Activated naive CD8-positive, alpha-beta T cell treated with anti-CD3 and anti-CD28 coated beads, Interleukin-2, amount 10 ng/mL, durations not matched to agents 7 days and 5 days (primary cell): ENCODE data around the gene CTLA4. TPM values are rescaled to one million over a fixed set of nuclear protein-coding genes. Genes with fewer than 3 reads are reported as not detected.

ENCODE experiments used
- ATAC-seq: fragments of 150-1000 bp; cut with Tn5 transposase; one replicate; pipeline ENCODE4 v1.10.0; 2021; ENCODE audit warnings: low read depth, moderate library complexity
- POLR2A ChIA-PET: fragments of 350-600 bp; sonication (Branson Sonifier 250); formaldehyde crosslinking; loops from one replicate; lab custom pipeline; 2021; ENCODE audit warnings: antibody characterized with exemption; lab: Charles Lee
- DNase-seq: peaks from one replicate; pipeline ENCODE4 v3.0.0; 2021
- H3K27ac Mint-ChIP-seq: one replicate; pipeline ENCODE4 v1.8.0; 2022; ENCODE audit warnings: mild to moderate bottlenecking, mixed read lengths
- H3K27me3 Mint-ChIP-seq: one replicate; pipeline ENCODE4 v1.8.0; 2022; ENCODE audit warnings: mild to moderate bottlenecking, moderate library complexity, mixed read lengths
- H3K36me3 Mint-ChIP-seq: one replicate; pipeline ENCODE4 v1.8.0; 2021; ENCODE audit warnings: mild to moderate bottlenecking, mixed read lengths
- H3K4me1 Mint-ChIP-seq: one replicate; pipeline ENCODE4 v1.8.0; 2021; ENCODE audit warnings: mixed read lengths
- H3K4me3 Mint-ChIP-seq: one replicate; pipeline ENCODE4 v1.8.0; 2022; ENCODE audit warnings: mild to moderate bottlenecking, moderate library complexity, mixed read lengths
- H3K9me3 Mint-ChIP-seq: one replicate; pipeline ENCODE4 v1.8.0; 2021; ENCODE audit warnings: mixed read lengths
- total RNA-seq, 2 experiments: library from RNA; stranded (reverse); gene quantifications; one replicate each; pipeline ENCODE4 v1.2.3, GENCODE V29; 2021

Gene CTLA4
- total RNA-seq, 2 experiments from 2014 or later = 7.3 to 7.6 TPM

GRCh38 chr2:203840655-203841205 lies 26.8 kb upstream of the CTLA4 start:
- Mint-ChIP-seq H3K9me3 (no peaks in the 10 kb centered on the region), H3K27me3 (no peaks in the 10 kb centered on the region), H3K4me3 (no peak overlapping the region), H3K36me3 (no peaks in the 10 kb centered on the region), H3K4me1 (peaks cover 13% of the 10 kb centered on the region), H3K27ac (peak overlapping the region; percentile 14)
- ATAC-seq (no peak), DNase-seq (no peak)
- POLR2A ChIA-PET = no interaction called here

- ATAC-seq = no peak
- Mint-ChIP-seq H3K27me3 (no peaks in the 10 kb centered on the region), H3K9me3 (no peaks in the 10 kb centered on the region), H3K36me3 (no peaks in the 10 kb centered on the region), H3K4me1 (peaks cover 13% of the 10 kb centered on the region), H3K4me3 (no peak overlapping the region), H3K27ac (no peak overlapping the region)
- POLR2A ChIA-PET = no interaction called here
- no peak for DNase-seq
Measured at GRCh38 chr2:203841654-203842053, 25.9 kb upstream of the CTLA4 start.

GRCh38 chr2:203842373-203842772 lies 25.2 kb upstream of the CTLA4 start:
- H3K36me3 Mint-ChIP-seq = no peaks in the 10 kb centered on the region
- POLR2A ChIA-PET = no interaction called here
- no peaks in the 10 kb centered on the region for H3K27me3 Mint-ChIP-seq
- DNase-seq (no peak), ATAC-seq (no peak)
- no peak overlapping the region for H3K27ac Mint-ChIP-seq
- H3K4me1 Mint-ChIP-seq = peaks cover 13% of the 10 kb centered on the region
- H3K9me3 Mint-ChIP-seq = no peaks in the 10 kb centered on the region
- no peak overlapping the region for H3K4me3 Mint-ChIP-seq

GRCh38 chr2:203846490-203847105 lies 21.0 kb upstream of the CTLA4 start:
- H3K27me3 Mint-ChIP-seq = no peaks in the 10 kb centered on the region
- ATAC-seq (no peak), DNase-seq (no peak)
- H3K27ac Mint-ChIP-seq = no peak overlapping the region
- H3K36me3 Mint-ChIP-seq = no peaks in the 10 kb centered on the region
- no peak overlapping the region for H3K4me3 Mint-ChIP-seq
- POLR2A ChIA-PET = no interaction called here
- no peaks in the 10 kb centered on the region for H3K4me1 Mint-ChIP-seq
- peaks cover 6% of the 10 kb centered on the region for H3K9me3 Mint-ChIP-seq

GRCh38 chr2:203849010-203849409 lies 18.6 kb upstream of the CTLA4 start:
- Mint-ChIP-seq H3K4me1 (peaks cover 8% of the 10 kb centered on the region), H3K9me3 (peaks cover 6% of the 10 kb centered on the region), H3K36me3 (no peaks in the 10 kb centered on the region), H3K27ac (no peak overlapping the region), H3K4me3 (no peak overlapping the region), H3K27me3 (no peaks in the 10 kb centered on the region)
- ATAC-seq (no peak), DNase-seq (no peak)
- POLR2A ChIA-PET = no interaction called here

- POLR2A ChIA-PET = interaction anchor here (2.2 kb wide), 1 partner anchor 15 kb away, joined by 9 read pairs; the partner anchor contains the start of gene CTLA4
Measured at GRCh38 chr2:203852760-203853159, 14.8 kb upstream of the CTLA4 start.

GRCh38 chr2:203853271-203853670 lies 14.3 kb upstream of the CTLA4 start:
- POLR2A ChIA-PET = interaction anchor here (2.2 kb wide), 1 partner anchor 15 kb away, joined by 9 read pairs; the partner anchor contains the start of gene CTLA4
- Mint-ChIP-seq H3K27ac (peak overlapping the region; percentile 47), H3K27me3 (no peaks in the 10 kb centered on the region), H3K4me1 (peaks cover 13% of the 10 kb centered on the region), H3K9me3 (peaks cover 6% of the 10 kb centered on the region), H3K4me3 (peak overlapping the region; percentile 66), H3K36me3 (no peaks in the 10 kb centered on the region)
- DNase-seq (no peak), ATAC-seq (no peak)

More at GRCh38 chr2:203852760-203853159, 14.8 kb upstream of the CTLA4 start:
- peaks cover 6% of the 10 kb centered on the region for H3K9me3 Mint-ChIP-seq
- no peak for ATAC-seq
- no peaks in the 10 kb centered on the region for H3K36me3 Mint-ChIP-seq
- DNase-seq = no peak
- peaks cover 10% of the 10 kb centered on the region for H3K4me1 Mint-ChIP-seq
- H3K27me3 Mint-ChIP-seq = no peaks in the 10 kb centered on the region
- peak overlapping the region; percentile 70 for H3K27ac Mint-ChIP-seq
- H3K4me3 Mint-ChIP-seq = peak overlapping the region; percentile 7

- no peaks in the 10 kb centered on the region for H3K27me3 Mint-ChIP-seq
- no peaks in the 10 kb centered on the region for H3K36me3 Mint-ChIP-seq
- no peak overlapping the region for H3K27ac Mint-ChIP-seq
- DNase-seq (no peak), ATAC-seq (no peak)
- peak overlapping the region; percentile 5 for H3K4me3 Mint-ChIP-seq
- peaks cover 6% of the 10 kb centered on the region for H3K9me3 Mint-ChIP-seq
- POLR2A ChIA-PET = interaction anchor here (2.2 kb wide), 1 partner anchor 14 kb away, joined by 9 read pairs; the partner anchor contains the start of gene CTLA4
- H3K4me1 Mint-ChIP-seq = peaks cover 16% of the 10 kb centered on the region
Measured at GRCh38 chr2:203853722-203854121, 13.8 kb upstream of the CTLA4 start.

- H3K27me3 Mint-ChIP-seq = no peaks in the 10 kb centered on the region
Measured at GRCh38 chr2:203855274-203855673, 12.3 kb upstream of the CTLA4 start.

GRCh38 chr2:203857656-203858055 lies 9.9 kb upstream of the CTLA4 start:
- H3K36me3 Mint-ChIP-seq = no peaks in the 10 kb centered on the region
- POLR2A ChIA-PET = interaction anchor here (1.1 to 2.1 kb wide), 2 partner anchors 10 to 14 kb away, joined by 3 to 11 read pairs; partner anchors contain the start of gene CTLA4
- DNase-seq (no peak), ATAC-seq (no peak)
- no peak overlapping the region for H3K27ac Mint-ChIP-seq
- no peaks in the 10 kb centered on the region for H3K27me3 Mint-ChIP-seq
- H3K9me3 Mint-ChIP-seq = peaks cover 1% of the 10 kb centered on the region
- H3K4me3 Mint-ChIP-seq = no peak overlapping the region
- peaks cover 38% of the 10 kb centered on the region for H3K4me1 Mint-ChIP-seq

More at GRCh38 chr2:203855274-203855673, 12.3 kb upstream of the CTLA4 start:
- POLR2A ChIA-PET = no interaction called here
- no peaks in the 10 kb centered on the region for H3K9me3 Mint-ChIP-seq
- no peak for DNase-seq
- no peak overlapping the region for H3K4me3 Mint-ChIP-seq
- H3K27ac Mint-ChIP-seq = no peak overlapping the region
- no peaks in the 10 kb centered on the region for H3K36me3 Mint-ChIP-seq
- no peak for ATAC-seq
- peaks cover 27% of the 10 kb centered on the region for H3K4me1 Mint-ChIP-seq

GRCh38 chr2:203858176-203858575 lies 9.4 kb upstream of the CTLA4 start:
- no peak overlapping the region for H3K4me3 Mint-ChIP-seq
- no peaks in the 10 kb centered on the region for H3K36me3 Mint-ChIP-seq
- H3K4me1 Mint-ChIP-seq = peaks cover 35% of the 10 kb centered on the region
- no peaks in the 10 kb centered on the region for H3K27me3 Mint-ChIP-seq
- POLR2A ChIA-PET = interaction anchor here (1.1 to 2.1 kb wide), 2 partner anchors 10 to 13 kb away, joined by 3 to 11 read pairs; partner anchors contain the start of gene CTLA4
- DNase-seq (no peak), ATAC-seq (peak; percentile 38)
- no peak overlapping the region for H3K27ac Mint-ChIP-seq
- H3K9me3 Mint-ChIP-seq = peaks cover 2% of the 10 kb centered on the region

- DNase-seq (no peak), ATAC-seq (no peak)
- Mint-ChIP-seq H3K4me3 (no peak overlapping the region), H3K4me1 (peaks cover 31% of the 10 kb centered on the region), H3K9me3 (peaks cover 3% of the 10 kb centered on the region), H3K27me3 (no peaks in the 10 kb centered on the region), H3K36me3 (peaks cover 5% of the 10 kb centered on the region), H3K27ac (peak overlapping the region; percentile 54)
- POLR2A ChIA-PET = interaction anchor here (1.8 kb wide), 1 partner anchor 10 kb away, joined by 7 read pairs; no protein-coding TSS in a partner anchor
Measured at GRCh38 chr2:203859030-203859789, 8.4 kb upstream of the CTLA4 start.

GRCh38 chr2:203861197-203861596 lies 6.4 kb upstream of the CTLA4 start:
- peak; percentile 35 for ATAC-seq
- Mint-ChIP-seq H3K36me3 (peaks cover 13% of the 10 kb centered on the region), H3K9me3 (peaks cover 11% of the 10 kb centered on the region), H3K27me3 (no peaks in the 10 kb centered on the region), H3K27ac (no peak overlapping the region), H3K4me3 (peak overlapping the region; percentile 1), H3K4me1 (peaks cover 34% of the 10 kb centered on the region)
- no peak for DNase-seq
- POLR2A ChIA-PET = interaction anchor here (0.6 to 0.7 kb wide), 2 partner anchors 42 to 724 kb away, joined by 3 to 4 read pairs; no protein-coding TSS in a partner anchor
